ENCODE measurements around the gene PKNOX2. TPM values are rescaled to one million over a fixed set of nuclear protein-coding genes. Genes with fewer than 3 reads are reported as not detected.

The PKNOX2 gene
- total RNA-seq, 2 donors from 2014 or later: 4.0 to 6.9 TPM

DNA sequence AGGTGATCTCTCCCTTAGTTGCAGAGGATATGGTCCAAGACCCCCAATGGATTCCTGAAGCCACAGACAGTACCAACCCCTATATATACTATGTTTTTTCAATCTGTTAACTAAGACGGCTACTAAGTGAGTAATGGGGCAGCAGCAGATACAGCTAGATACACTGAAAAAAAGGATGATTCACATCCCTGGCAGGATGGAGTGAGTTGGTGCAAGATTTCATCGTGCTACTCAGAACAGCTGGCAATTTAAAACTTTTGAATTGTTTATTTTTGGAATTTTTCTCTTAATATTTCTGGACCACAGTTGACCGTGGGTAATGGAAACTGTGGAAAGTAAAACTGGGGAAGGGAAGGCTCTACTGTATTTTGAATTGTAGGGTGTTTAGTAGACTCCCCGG, 36.1 kb upstream of the PKNOX2 start:
- H3K9me3 Mint-ChIP-seq: no peaks in the 10 kb centered on the region
- H3K27ac ChIP-seq (ENCODE audit: low read depth, low read length): no peak overlapping the region
- H3K4me3 Mint-ChIP-seq: no peak overlapping the region
- no peak overlapping the region for H3K27ac Mint-ChIP-seq
- peaks cover 35% of the 10 kb centered on the region for H3K27me3 ChIP-seq (ENCODE audit: control insufficient read depth, insufficient read depth, low read length, poor library complexity, severe bottlenecking)
- WGBS, 2 experiments (ENCODE audit: insufficient coverage in 1 of 2, insufficient read length in 1 of 2): 93 to 100% methylated on average over 3 to 4 of the region's 4 CpGs
- no peak overlapping the region for H3K4me3 ChIP-seq (ENCODE audit: low read length)
- no peak for DNase-seq
- TF ChIP-seq, protein P1, sequence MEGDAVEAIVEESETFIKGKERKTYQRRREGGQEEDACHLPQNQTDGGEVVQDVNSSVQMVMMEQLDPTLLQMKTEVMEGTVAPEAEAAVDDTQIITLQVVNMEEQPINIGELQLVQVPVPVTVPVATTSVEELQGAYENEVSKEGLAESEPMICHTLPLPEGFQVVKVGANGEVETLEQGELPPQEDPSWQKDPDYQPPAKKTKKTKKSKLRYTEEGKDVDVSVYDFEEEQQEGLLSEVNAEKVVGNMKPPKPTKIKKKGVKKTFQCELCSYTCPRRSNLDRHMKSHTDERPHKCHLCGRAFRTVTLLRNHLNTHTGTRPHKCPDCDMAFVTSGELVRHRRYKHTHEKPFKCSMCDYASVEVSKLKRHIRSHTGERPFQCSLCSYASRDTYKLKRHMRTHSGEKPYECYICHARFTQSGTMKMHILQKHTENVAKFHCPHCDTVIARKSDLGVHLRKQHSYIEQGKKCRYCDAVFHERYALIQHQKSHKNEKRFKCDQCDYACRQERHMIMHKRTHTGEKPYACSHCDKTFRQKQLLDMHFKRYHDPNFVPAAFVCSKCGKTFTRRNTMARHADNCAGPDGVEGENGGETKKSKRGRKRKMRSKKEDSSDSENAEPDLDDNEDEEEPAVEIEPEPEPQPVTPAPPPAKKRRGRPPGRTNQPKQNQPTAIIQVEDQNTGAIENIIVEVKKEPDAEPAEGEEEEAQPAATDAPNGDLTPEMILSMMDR (conservative IDR thresholded peaks at IDR 0.05): no peak
- no peaks in the 10 kb centered on the region for H3K4me1 Mint-ChIP-seq
- no peaks in the 10 kb centered on the region for H3K36me3 ChIP-seq (ENCODE audit: control insufficient read depth, insufficient read depth, low read length)
- H3K9me3 ChIP-seq (ENCODE audit: control insufficient read depth, low read length): peaks cover 11% of the 10 kb centered on the region
- H3K9ac ChIP-seq (ENCODE audit: extremely low read depth, low read length, poor library complexity, severe bottlenecking): no peak overlapping the region
- H3K27me3 Mint-ChIP-seq (ENCODE audit: insufficient read depth): peaks cover 63% of the 10 kb centered on the region
- no peaks in the 10 kb centered on the region for H3K36me3 Mint-ChIP-seq (ENCODE audit: low read depth)
- H3K4me1 ChIP-seq (ENCODE audit: control insufficient read depth, insufficient read depth, low read length): no peaks in the 10 kb centered on the region

GRCh38 chr11:125129316-125129993, 35.1 kb upstream of the PKNOX2 start:
- TF ChIP-seq, protein P1 (conservative IDR thresholded peaks at IDR 0.05): no peak
- no peaks in the 10 kb centered on the region for H3K4me1 ChIP-seq (ENCODE audit: control insufficient read depth, insufficient read depth, low read length)
- H3K27ac ChIP-seq (ENCODE audit: low read depth, low read length): no peak overlapping the region
- H3K9me3 ChIP-seq (ENCODE audit: control insufficient read depth, low read length): peaks cover under 1% of the 10 kb centered on the region
- no peaks in the 10 kb centered on the region for H3K36me3 Mint-ChIP-seq (ENCODE audit: low read depth)
- no peak overlapping the region for H3K4me3 Mint-ChIP-seq
- H3K27me3 Mint-ChIP-seq (ENCODE audit: insufficient read depth): peaks cover 66% of the 10 kb centered on the region
- peaks cover 35% of the 10 kb centered on the region for H3K27me3 ChIP-seq (ENCODE audit: control insufficient read depth, insufficient read depth, low read length, poor library complexity, severe bottlenecking)
- no peaks in the 10 kb centered on the region for H3K9me3 Mint-ChIP-seq
- no peak overlapping the region for H3K9ac ChIP-seq (ENCODE audit: extremely low read depth, low read length, poor library complexity, severe bottlenecking)
- H3K4me3 ChIP-seq (ENCODE audit: low read length): no peak overlapping the region
- DNase-seq: no peak
- H3K27ac Mint-ChIP-seq: no peak overlapping the region
- WGBS, 2 experiments (ENCODE audit: insufficient coverage in 1 of 2, insufficient read length in 1 of 2): 92 to 94% methylated on average over 16 to 22 of the region's 22 CpGs
- no peaks in the 10 kb centered on the region for H3K4me1 Mint-ChIP-seq
- no peaks in the 10 kb centered on the region for H3K36me3 ChIP-seq (ENCODE audit: control insufficient read depth, insufficient read depth, low read length)

DNA sequence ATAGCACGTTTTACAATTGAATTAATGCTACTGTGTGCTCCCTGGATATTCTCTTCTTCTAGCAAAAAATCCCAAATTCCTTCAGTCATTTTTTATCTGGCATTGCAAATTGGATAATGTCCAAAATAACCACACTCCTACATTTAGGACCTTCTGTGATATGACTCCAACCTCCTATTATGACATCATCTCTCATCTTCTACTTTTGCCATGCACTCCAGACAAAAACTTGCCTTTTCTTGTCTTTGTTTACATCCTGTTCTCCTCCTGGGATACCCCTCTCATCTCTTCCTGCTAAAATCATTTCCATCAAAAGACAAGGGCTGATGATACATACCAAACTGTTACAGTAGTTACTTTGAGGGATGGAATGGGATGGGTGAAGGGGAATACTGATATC, 32.5 kb upstream of the PKNOX2 start:
- Histone ChIP-seq H3K9me3 (ENCODE audit: control insufficient read depth, low read length) (no peaks in the 10 kb centered on the region), H3K27ac (ENCODE audit: low read depth, low read length) (no peak overlapping the region), H3K9ac (ENCODE audit: extremely low read depth, low read length, poor library complexity, severe bottlenecking) (no peak overlapping the region), H3K4me1 (ENCODE audit: control insufficient read depth, insufficient read depth, low read length) (no peaks in the 10 kb centered on the region), H3K27me3 (ENCODE audit: control insufficient read depth, insufficient read depth, low read length, poor library complexity, severe bottlenecking) (peaks cover 30% of the 10 kb centered on the region), H3K36me3 (ENCODE audit: control insufficient read depth, insufficient read depth, low read length) (no peaks in the 10 kb centered on the region), H3K4me3 (ENCODE audit: low read length) (no peak overlapping the region)
- WGBS, 2 experiments (ENCODE audit: insufficient coverage in 1 of 2, insufficient read length in 1 of 2): 87 to 93% methylated on average over 1 of the region's 1 CpG
- H3K27ac Mint-ChIP-seq: no peak overlapping the region
- no peaks in the 10 kb centered on the region for H3K36me3 Mint-ChIP-seq (ENCODE audit: low read depth)
- H3K9me3 Mint-ChIP-seq: no peaks in the 10 kb centered on the region
- TF ChIP-seq, protein P1 (conservative IDR thresholded peaks at IDR 0.05): no peak
- no peak for DNase-seq
- H3K27me3 Mint-ChIP-seq (ENCODE audit: insufficient read depth): peaks cover 51% of the 10 kb centered on the region
- no peak overlapping the region for H3K4me3 Mint-ChIP-seq
- H3K4me1 Mint-ChIP-seq: no peaks in the 10 kb centered on the region

All from endodermal cell (in vitro differentiated cells).